ENCODE measurements around the gene ADAR.
A peak's percentile ranks its signal among the peaks of the same experiment; 100 is the strongest.
"Not testable (repeated sequence)": the region's sequence is repeated elsewhere in the genome, so short reads cannot be mapped to it uniquely, and the experiment has no call there.

The ADAR gene, protein sequence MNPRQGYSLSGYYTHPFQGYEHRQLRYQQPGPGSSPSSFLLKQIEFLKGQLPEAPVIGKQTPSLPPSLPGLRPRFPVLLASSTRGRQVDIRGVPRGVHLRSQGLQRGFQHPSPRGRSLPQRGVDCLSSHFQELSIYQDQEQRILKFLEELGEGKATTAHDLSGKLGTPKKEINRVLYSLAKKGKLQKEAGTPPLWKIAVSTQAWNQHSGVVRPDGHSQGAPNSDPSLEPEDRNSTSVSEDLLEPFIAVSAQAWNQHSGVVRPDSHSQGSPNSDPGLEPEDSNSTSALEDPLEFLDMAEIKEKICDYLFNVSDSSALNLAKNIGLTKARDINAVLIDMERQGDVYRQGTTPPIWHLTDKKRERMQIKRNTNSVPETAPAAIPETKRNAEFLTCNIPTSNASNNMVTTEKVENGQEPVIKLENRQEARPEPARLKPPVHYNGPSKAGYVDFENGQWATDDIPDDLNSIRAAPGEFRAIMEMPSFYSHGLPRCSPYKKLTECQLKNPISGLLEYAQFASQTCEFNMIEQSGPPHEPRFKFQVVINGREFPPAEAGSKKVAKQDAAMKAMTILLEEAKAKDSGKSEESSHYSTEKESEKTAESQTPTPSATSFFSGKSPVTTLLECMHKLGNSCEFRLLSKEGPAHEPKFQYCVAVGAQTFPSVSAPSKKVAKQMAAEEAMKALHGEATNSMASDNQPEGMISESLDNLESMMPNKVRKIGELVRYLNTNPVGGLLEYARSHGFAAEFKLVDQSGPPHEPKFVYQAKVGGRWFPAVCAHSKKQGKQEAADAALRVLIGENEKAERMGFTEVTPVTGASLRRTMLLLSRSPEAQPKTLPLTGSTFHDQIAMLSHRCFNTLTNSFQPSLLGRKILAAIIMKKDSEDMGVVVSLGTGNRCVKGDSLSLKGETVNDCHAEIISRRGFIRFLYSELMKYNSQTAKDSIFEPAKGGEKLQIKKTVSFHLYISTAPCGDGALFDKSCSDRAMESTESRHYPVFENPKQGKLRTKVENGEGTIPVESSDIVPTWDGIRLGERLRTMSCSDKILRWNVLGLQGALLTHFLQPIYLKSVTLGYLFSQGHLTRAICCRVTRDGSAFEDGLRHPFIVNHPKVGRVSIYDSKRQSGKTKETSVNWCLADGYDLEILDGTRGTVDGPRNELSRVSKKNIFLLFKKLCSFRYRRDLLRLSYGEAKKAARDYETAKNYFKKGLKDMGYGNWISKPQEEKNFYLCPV

GRCh38 chr1:154607609-154608396 lies at the start of gene ADAR:
Gene ADAR (minus strand): TSS chr1:154608186. CDS start chr1:154608006, 180 bp downstream.
- DNase-seq (ENCODE audit: low spot score) = peak; percentile 94

GRCh38 chr1:154657556-154657955 lies 49.6 kb upstream of the ADAR start:
- no peak for DNase-seq (ENCODE audit: low spot score)

- DNase-seq (ENCODE audit: low spot score) = no peak
Observed at GRCh38 chr1:154652893-154653292, 44.9 kb upstream of the ADAR start.

DNA sequence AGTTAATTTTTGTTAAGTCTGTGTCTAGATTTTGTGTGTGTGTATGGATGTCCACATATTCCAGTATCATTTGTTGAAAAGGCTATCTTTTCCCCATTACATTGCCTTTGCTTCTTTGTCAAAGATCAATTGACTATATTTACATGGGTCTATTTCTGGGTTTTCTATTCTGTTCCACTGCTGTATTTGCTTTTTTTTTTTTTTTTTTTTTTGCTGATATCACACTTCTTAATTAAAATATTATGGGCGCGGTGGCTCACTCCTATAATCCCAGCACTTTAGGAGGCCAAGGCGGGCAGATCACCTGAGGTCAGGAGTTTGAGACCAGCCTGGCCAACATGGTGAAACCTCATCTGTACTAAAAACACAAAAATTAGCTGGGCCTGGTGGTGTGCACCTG lies 36.7 kb upstream of the ADAR start:
- DNase-seq (ENCODE audit: low spot score) = not testable (repeated sequence)

- no peak for DNase-seq (ENCODE audit: low spot score)
Observed at GRCh38 chr1:154641534-154641933, 33.5 kb upstream of the ADAR start.

GRCh38 chr1:154639876-154640275 lies 31.9 kb upstream of the ADAR start:
- DNase-seq (ENCODE audit: low spot score) = no peak

GRCh38 chr1:154635171-154635570 lies 27.2 kb upstream of the ADAR start:
- DNase-seq (ENCODE audit: low spot score) = no peak

GRCh38 chr1:154629675-154630073 lies 21.7 kb upstream of the ADAR start:
- no peak for DNase-seq (ENCODE audit: low spot score)

DNA sequence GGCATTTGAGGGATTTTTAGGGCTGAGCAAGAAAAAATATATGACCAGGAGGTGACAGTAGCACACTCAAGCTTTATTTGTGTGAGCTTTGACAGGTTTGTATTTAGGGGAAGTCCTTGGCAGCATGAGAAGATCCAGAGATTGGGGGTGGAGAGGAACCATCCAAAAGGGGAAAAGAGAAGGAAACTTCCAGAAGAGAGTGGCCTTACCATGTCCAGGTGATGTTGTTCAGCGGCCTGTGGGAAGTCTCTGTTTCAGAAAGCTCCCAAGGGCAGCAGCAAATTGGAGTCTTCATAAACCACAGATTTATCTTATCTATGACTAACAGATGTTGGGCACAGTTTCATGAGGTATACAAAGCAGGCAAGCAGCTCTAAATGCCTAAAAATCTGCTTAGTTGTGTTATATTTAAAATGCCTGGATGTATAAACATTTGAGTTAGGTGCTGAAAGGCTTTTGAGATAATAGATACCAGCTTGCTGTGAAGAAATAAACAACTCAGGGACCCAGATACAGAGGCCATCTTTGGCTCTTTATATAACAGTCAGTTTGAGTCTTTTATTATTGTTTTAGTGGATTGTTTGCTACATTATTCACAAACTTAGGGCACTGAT lies 21.2 kb upstream of the ADAR start:
- no peak for DNase-seq (ENCODE audit: low spot score)

GRCh38 chr1:154628121-154628405 lies 20.1 kb upstream of the ADAR start:
- DNase-seq (ENCODE audit: low spot score) = no peak

DNA sequence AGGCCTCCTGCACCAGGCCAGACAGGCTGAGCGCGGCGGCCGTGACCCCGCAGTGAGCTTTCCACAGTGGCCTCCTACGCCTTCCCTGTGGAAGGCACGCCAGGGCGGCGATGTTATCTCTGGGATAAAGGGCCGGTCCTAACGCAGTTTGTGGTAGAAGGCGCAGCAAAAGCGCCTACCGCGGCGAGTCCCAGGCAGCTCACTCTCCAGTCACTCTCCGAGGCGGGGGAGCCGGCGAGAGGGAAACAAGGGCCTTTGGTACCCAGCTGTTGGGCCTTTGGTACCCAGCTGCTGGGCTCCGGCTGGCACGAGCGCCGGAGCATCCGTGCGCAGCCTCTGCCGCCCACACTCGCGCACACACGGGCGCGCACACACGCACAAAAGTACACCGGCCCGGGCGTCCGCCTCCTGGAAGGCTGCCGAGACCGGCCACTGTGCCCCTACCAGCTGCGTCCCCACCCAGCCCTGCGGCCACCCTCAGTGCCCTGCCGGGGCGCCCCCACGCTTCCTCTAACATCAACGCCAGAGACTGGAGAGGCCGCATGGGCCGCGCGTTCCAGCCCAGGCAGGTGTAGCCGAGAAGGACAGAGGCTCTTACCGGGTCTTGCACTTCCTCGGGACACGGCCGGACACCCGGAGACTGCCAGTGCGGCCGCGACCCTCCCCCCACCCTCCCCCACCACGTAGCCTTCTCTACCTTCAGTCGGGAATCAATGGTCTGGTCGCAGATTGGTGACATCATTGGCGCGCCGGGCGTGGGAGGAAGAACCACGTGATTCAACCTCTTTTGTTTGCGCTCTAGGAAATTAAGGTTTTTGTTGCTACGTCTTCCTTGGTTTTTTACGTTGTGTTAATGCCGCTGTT lies 19.5 kb upstream of the ADAR start:
- peak; percentile 89 for DNase-seq (ENCODE audit: low spot score)

DNA sequence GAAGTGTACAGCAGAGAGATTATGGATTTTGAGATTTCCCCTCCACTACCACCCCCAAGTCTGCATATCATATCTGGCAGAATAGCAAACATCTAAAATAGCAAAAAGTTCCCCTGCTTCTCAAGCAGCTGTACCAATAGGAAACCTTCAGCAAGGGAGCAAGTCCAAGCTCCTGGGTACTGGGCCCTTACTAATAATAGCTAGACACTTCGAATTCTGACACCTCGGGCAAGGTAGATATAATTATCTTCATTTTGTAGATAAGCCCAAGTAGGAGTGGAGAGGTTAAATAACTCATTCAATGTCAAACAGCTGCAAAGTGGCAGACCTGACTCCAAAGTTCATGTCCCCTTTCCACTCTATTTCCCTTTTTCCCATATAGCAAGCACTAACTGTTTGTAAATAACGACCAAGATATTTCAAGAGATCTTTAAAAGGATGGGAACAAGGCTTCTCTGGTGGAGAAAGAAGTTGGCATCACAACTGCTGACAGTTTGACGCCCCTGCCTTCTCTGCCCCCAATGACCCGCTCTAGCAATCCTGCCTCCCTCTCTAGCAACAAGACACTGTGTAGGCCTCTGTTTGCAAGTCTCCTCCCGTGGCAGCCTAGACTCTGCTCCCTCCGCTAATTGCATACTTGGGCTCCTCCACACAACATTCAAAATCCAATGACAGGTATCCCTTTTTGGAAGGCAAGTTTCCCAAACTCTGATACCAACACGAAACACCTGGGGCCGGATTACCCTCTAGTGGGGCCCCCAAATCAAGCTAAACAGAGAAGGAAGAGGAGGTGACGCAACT lies 18.7 kb upstream of the ADAR start:
- DNase-seq (ENCODE audit: low spot score) = no peak

GRCh38 chr1:154624746-154625643 lies 17.0 kb upstream of the ADAR start:
- DNase-seq (ENCODE audit: low spot score) = no peak

DNA sequence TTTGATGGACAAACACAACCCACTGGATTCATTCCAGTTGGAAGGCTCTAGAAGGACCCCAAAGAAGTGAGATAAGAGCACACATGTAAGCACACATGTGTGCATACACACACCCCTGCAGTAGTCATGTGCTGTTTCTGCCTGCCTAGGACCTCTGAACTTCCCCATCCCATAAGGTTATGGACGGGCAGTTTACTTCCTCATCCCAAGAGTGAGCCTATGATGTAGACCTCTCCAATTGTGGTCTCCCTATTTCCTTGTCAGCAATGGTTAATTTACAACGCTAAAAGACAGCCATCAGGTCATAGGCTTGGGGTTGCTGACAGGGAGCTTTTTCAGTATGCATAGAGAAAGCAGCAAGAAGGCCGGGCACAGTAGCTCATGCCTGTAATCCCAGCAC lies 15.4 kb upstream of the ADAR start:
- no peak for DNase-seq (ENCODE audit: low spot score)

GRCh38 chr1:154622503-154623039 lies 14.6 kb upstream of the ADAR start:
- DNase-seq (ENCODE audit: low spot score) = no peak

DNA sequence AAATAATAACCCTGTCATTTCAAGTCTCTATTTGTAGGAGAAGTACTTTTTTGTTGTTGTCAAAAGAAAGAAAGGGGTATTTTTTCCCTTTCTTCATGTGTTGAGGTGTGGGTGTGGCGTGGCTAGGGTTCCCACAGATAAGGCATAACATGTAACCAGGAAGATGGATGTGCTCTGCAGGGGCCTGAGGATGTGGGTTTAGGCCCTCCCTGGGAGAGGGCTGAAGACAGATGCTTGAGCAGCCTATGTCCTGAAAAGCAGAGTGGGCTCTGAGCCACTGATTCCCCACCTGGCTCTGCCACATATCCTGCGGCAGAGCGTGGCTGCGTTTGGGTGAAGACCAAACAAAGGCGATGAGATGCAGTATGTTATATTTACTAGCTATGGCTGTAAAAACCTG lies 13.9 kb upstream of the ADAR start:
- DNase-seq (ENCODE audit: low spot score) = no peak

DNA sequence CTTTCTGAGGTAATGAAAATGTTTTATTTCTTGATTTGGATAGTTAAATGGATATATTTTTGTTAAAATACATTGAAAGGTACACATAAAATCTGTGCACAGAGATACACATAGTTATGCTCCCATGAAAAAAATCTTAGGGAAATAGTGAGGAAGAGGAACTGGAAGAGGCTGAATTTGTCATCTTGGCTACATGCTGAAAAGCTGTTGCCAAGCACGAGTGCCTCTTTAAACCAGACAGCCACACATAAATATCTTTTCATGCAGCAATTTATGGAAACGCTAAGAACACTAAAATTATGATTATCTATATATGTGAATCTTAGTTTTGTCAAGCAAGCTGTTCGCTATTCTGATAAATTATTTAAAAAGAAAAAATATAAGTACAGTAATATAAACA lies 12.8 kb upstream of the ADAR start:
- DNase-seq (ENCODE audit: low spot score) = no peak
